GM19328 (cell line): Measurements from ENCODE around the gene LRRC37A2.
"Not testable (repeated sequence)": the region's sequence is repeated elsewhere in the genome, so short reads cannot be mapped to it uniquely, and the experiment has no call there.

Experiments
- ATAC-seq: cut with Tn5 transposase; IDR thresholded peaks from one replicate; pipeline ENCODE4 v1.9.1; 2021; ENCODE audit warnings: mild to moderate bottlenecking, moderate library complexity; ENCODE audit not compliant: unreplicated experiment

LRRC37A2 gene

DNA sequence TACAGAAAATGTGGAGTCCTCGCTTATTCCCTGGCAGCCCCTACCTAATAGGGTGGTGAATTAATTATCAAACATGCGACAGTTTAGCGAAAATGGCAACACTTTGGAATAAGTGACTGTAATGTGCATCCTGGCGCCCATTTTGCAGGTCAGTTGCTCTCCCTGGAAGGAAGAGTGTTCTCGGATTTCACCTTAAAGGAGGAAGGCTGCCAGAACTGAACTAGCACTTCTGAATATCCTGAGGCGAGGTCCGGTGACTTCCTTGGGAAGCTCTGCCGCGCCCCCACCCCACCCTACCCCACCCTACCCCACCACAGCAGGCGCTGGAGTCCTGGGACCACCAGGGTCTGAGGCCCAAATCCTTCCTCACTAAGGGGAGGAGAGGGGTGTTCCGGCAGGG lies at the start of gene LRRC37A2:
LRRC37A2 (plus strand) TSS at position 301 of the 400 bp plus-strand sequence. CDS start 245 bp downstream, outside the sequence.
- ATAC-seq = not testable (repeated sequence)

DNA sequence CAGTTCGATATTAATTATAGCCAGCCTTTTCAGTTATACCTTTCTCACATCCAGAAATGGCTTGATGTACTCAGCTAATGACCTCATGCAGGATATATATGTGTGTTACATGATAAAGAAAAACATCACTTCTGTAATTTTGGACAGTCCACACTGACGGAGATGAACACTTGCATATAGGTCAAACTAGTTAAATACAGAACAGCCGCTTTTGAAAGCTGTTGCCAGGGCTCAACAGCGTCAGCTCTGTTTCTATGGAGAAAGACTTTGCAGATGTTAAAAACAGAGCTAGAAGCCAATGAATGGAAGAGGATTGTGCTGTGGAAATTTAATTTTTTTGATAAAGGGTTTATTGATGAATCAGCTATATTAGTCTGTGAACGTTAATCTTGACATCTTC lies 44.6 kb upstream of the LRRC37A2 start:
- ATAC-seq = not testable (repeated sequence)

DNA sequence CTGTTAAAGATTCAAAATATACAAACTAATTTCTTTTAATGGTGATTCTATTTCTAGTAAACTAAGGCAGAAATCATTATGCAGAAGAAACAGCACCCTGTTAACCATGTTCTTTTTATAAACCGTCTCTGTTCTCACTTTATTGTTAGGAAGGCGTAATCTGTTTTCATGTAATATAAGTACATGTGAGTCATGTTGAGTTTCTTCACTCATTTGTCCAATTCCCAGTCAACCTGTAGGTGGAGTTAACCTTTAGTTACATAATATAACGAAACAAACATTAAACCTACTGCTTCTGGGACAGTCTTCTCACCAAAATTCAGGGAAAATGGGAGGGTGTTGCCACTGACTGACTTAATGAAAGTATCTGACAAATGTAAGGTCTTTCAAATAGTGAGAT lies 37.8 kb upstream of the LRRC37A2 start:
- not testable (repeated sequence) for ATAC-seq

DNA sequence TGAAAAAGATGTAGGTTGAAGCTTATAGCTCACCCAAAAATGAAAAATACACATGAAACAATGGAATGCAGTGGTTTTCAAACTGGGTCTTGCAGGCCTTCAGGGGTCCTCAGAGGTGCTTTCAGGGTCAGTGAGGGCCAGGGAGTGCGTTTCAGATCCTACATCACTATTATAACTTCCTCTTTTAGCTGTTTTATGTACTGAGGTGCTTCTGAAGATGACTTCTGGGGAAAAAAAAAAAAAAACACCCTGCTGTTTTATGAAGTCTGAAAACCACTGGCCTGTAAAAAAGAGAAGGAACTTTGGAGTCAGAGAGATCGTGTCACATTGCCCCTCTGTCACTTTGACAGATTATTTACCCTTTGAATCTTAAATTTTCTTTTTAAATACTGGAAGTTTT lies 36.7 kb upstream of the LRRC37A2 start:
- not testable (repeated sequence) for ATAC-seq

DNA sequence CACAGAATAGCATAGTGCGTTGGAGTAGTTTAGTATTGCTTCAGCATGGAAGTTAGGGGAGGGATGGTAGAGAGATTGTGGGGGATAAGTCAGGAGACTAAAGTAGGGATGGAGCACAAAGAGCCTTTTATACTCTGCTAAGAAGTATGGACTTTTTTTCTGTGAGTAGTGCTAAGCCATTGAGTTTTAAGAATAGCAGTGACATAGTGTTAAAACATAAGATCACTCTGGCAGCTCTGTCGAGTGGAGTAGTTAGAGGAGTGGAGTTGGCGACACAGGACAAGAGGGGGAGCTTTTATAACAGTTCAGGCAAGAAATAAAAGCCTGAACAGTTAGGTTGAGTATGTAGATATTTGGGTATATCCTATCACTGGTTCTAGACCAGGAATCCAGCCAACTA lies 33.4 kb upstream of the LRRC37A2 start:
- not testable (repeated sequence) for ATAC-seq

DNA sequence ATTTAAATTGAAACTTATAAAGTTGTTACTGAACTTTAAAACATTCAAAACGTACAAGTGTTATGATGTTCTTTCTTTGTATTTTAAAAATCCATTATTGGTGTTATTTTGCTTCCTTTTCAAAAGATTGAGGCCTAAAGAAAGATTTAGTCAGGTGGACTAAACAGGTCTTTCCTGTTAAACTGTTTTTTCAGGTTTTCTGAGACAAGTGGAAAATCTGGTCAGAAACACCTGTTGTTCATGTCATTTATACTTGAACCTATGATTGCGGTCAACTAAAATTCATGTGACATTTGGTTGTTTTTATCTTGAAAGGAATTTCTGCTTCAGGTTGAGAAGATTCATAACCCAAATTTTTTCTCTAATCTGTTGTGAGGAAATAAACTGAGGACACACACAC lies 31.0 kb upstream of the LRRC37A2 start:
- not testable (repeated sequence) for ATAC-seq

DNA sequence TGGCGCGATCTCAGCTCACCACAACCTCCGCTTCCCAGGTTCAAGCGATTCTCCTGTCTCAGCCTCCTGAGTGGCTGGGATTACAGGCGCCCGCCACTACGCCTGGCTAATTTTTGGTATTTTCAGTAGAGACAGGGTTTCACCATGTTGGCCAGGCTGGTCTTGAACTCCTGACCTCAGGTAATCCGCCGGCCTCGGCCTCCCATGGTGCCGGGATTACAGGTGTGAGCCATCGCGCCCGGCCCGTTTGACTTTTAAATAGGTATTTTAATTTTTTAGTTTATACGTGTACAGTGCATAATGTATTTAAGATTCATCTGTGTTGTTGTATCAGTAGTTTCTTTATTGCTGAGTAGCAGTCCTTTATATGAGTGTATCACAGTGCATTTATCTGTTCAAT lies 20.2 kb upstream of the LRRC37A2 start:
- ATAC-seq = not testable (repeated sequence)

DNA sequence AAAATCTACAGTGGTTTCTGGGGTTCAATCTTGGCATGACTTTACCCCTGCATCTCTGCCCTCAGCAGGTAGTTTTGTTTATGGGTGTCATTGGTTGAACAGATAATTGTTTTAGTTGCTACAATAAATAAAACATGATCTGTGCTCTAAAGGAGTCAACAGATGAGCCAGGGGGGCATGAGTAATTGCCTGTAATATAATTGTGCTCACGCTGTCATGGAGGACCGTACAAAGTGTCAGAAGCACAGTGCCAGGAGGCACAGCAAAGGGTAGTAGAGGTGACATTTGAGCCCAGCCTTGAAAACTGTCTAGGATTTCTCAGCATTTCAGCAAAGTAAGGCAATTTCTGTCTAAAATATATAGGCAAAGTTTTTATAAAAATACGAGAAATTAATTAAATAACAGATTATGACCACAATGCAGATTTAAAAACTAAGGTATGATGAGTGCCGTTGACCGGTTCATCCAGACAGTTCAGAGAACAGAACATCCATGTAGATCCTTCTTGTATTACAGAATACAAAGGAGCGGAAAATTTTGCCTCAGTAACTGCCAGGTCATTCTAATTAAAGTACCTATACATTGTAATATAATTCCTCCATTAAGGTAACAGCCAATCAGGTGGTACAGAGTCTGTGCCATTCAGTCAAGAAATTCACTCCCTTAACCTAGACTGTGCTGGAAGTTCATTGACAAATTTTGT lies 12.7 kb upstream of the LRRC37A2 start:
- ATAC-seq = not testable (repeated sequence)

DNA sequence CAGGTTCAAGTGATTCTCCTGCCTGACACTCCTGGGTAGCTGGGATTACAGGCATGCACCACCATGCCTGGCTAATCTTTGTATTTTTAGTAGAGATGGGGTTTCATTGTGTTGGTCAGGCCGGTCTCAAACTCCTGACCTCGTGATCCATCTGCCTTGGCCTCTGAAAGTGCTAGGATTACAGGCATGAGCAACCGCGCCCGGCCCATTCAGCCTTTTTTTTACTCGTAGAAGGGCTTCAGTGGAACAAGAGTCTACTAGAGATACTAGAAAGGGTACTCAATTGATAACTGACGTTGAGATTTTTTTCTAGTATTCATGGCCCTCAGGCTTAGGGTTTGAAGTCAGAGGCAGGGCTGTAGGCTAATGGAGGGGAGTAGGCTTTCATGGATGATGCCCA lies 6.4 kb upstream of the LRRC37A2 start:
- ATAC-seq = not testable (repeated sequence)

DNA sequence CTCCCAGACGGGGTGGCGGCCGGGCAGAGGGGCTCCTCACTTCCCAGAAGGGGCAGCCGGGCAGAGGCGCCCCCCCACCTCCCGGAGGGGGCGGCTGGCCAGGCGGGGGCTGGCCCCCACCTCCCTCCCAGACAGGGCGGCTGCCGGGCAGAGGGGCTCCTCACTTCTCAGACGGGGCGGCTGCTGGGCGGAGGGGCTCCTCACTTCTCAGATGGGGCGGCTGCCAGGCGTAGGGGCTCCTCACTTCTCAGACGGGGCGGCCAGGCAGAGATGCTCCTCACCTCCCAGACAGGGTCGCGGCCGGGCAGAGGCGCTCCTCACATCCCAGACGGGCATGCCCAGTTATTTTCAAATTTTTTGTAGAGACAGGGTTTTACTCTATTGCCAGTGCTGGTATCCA lies 22.4 kb downstream of the LRRC37A2 start:
- ATAC-seq = not testable (repeated sequence)

DNA sequence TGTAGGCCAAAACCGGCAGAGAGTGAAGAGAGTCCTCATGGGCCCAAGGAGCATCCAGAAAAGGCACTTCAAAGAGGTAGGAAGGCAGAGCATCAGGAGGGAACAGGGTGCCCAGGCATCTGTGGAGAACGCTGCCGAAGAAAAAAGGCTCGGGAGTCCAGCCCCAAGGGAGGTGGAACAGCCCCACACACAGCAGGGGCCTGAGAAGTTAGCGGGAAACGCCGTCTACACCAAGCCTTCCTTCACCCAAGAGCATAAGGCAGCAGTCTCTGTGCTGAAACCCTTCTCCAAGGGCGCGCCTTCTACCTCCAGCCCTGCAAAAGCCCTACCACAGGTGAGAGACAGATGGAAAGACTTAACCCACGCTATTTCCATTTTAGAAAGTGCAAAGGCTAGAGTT lies 36.3 kb downstream of the LRRC37A2 start:
- ATAC-seq = not testable (repeated sequence)

DNA sequence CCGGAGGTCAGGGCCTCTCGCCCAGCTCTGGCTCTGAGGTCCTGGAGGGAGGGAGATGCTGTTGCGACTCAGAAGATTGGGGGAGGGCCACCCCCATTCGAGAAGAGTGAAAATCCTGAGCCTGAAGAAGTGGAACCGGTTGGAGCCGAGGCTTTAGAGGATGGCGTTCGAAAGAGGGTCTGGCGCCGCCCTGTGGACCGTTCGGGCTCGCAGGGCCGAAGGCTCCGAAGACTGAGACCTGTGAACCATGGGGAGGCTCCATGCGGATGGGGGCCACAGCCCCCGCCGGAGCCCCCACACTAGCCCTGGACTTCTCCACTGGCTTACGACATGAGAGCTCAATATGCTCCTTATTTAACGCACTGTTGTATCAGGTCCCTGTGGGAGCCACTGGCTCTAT lies 46.9 kb downstream of the LRRC37A2 start:
- not testable (repeated sequence) for ATAC-seq

DNA sequence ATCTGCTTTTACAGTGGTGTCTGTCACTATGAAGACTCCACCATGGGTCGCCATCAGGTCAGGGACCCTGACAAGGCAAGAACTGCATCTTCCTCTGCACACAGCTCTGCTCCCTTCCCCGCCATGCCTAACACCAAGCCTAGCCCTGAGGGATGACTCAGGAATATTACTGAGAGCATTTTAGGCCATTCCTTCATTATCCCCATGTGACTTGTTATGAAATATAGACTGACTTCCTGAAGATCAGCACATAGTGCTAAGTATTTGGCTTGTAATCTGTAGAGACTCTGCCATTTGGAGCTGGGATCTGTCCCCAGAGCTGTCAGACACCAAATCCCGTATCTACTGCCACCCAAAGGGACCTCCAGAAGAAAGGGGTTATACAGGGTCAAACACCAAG lies 47.8 kb downstream of the LRRC37A2 start:
- ATAC-seq = not testable (repeated sequence)

DNA sequence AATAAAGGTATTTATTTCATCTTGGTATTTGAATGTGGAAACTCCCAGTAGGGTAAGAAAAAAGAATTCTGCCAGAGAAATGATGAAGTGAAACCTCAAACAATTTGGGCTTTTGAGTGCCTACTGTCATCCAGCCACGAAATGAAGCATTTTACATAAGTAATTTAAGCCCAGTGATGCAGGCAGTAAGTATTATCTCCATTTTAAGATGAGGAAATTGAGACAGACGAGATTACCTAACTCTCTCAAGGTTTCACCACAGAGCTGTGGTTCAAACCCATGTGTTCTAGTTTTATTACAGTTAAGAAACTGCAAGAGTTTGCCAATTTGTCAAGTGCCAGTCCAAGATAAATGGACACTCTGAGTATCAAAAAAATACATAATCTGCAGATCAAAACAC lies 54.0 kb downstream of the LRRC37A2 start:
- not testable (repeated sequence) for ATAC-seq

DNA sequence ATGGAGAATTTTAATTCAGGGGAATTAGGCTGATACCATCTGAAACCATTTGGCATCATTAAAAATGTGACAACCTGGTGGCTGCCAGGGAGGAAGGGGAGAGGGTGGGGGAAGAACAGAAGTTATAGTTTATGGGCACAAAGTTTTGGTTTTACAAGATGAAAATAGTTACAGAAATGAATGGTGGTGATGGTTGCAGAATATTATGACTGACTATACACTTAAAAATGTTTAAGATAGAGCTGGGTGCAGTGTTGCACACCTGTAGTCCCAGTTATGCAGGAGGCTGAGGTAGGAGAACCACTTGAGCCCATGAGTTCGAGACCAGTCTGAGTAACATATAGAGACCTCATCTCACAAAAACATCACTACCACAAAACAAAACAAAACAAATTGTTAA lies 54.7 kb downstream of the LRRC37A2 start:
- not testable (repeated sequence) for ATAC-seq

DNA sequence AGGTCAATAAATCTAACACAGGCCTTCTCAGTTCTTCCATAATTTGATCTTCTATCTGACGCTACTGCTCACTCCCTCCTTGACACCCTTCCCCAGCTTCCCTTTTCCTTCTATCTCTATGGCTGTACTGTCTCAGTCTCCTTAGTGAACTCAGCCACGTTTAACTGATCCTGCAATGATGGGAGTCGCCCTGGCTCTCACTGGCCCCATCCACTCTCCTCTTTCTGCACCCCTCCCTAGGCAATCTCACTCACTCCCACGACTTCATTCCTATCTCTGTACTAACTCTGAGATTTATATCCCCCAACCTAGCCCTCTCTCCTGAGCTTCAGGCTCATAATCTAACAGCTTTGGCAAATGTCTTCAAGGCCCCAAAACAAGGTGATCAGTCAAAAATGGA lies 59.5 kb downstream of the LRRC37A2 start:
- not testable (repeated sequence) for ATAC-seq

DNA sequence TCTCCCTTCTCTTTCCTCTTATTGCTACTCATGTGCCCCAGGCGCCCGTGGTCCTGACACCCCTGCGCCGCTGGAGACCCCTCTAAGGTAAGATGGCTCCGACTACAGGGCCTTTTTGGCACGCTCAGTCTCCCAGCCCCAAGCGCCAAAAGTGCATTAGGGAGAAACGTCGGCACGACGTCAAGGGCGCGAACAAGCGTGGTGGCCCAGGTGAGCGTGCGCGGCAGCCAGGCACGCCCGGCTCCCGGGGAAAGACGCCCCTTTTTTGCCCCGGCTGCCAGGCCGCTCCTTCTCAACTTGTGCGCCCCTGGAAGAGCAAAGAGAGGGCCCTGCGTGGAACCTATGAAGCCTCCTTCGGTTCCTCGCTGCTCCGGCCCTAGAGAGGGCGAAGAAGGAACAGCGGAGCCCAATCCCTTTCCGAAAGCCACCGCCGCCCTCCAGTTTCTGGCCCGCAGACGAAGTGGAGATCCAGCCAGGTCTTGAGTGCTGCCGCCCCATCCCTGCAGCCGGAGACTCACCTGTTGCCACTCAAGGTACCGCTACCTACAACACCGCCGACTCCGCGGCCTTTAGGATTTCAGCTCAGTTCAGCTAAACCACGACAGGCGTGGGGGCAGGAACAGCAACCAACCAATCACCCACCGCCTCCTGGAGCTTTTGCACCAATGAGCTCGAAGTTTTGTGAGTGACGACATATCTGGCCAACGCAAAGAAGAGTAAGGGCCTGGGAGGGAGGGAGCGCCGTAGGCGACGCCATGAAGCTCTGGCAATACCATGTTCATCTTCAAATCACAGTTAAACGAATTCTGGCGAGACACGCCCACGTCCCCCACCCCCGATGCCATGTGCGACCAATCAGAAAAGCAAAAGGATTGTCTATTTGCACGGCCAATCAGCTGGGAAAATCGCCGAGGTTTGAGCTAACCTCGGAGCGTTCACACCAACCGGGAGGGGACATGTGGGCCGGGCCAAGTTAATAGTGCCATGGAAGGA lies 67.1 kb downstream of the LRRC37A2 start, which contains the start of gene ARL17A:
ARL17A (minus strand) TSS at position 609 of the 993 bp plus-strand sequence. CDS start 3,369 bp downstream, outside the sequence.
- ATAC-seq = peak; percentile 89

DNA sequence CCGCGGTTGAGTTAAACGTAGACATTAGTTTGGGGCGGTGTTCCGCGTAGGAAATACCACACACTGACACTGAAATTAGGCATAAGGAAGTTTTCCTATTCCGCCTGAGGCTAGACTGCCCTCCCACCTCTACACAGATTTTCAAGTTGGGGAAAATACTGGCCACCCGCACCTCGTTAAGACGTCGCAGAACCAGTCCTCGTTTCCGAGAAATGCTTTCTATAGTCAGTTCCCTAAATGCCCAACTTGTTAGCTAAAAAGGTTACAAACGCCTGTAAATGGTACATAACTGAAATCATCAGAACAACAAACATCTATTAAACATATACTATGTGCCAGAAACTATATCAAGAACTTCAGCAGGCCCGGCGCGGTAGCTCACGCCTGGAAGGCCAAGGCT lies 67.8 kb downstream of the LRRC37A2 start:
- not testable (repeated sequence) for ATAC-seq

DNA sequence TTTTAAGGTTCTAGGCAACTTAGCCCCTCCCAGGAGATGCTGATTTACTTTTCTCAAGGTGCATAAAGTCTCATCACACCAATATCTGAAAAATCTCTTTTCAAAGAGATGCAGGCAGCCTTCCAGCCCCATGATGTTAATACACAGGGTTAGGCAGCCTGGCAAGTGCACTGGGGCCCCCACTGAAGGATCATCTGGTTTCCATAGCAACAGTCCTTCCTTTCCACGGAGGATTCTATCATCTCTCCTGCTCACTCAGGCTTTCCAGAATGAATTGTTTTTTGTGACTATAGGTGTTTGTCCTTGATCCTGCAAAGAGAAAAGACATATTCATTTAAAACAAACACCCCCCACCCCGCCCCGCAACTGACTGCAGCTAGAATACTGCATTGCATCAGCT lies 73.2 kb downstream of the LRRC37A2 start:
- ATAC-seq = not testable (repeated sequence)

DNA sequence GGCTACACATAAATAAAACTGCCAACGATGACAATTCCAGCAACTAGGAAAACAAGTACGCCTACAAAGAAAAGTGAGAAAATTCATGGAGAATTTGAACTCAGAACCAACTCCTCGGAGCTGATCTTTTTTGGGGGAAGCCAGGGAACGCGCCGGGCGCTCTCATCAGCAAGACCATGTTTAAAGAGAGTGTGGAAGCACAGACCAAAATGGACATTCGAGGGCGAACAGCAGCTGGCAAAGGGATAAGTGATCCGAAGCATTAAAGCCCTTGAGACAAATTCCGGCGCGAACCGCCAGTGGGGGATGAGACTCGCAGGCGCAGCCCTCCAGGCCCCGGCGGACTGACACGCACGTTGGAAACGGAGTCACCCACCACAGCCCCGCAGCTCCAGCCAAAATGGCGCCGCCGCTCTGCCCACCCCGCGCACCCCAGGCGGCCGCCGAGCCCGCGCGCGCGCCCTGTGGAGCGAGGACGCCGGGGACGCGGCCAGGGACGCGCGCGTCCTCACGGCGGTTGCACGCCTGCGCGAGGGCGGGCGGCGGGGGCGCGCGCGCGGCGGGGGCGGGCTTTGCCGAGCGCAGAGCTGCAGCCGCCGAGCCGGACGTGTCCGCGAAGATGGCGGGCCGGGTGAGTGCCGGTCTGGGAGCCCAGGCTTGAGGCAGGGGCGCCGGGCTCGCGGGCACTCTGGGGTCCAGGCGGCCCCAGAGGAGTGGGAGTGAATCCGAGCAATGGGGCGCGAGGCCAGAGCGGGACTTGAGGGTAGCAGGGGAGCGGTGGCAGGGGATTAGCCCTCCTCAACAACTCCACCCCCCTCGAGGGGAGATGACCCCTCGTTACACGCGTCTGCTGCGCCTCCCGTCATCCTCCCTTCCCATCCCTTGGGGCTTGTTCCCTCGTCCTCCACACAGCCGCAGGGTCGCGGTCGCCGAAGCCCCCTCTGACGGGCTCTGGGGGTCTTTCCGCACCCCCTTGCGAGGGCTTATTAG lies 78.2 kb downstream of the LRRC37A2 start, which contains the start of gene NSF:
NSF (plus strand) TSS at position 513 of the 990 bp plus-strand sequence; CDS start at position 620, 107 bp downstream.
- ATAC-seq = peak; percentile 67
